ENCODE measurements around the gene GYG2.

GYG2 gene

GRCh38 chrX:2819345-2820135, 9.2 kb upstream of the GYG2 start:
- no peak for DNase-seq

GRCh38 chrX:2820136-2820771, 8.5 kb upstream of the GYG2 start:
- DNase-seq, result no peak

- DNase-seq, result no peak
These were observed 4.8 kb upstream of the GYG2 start for GRCh38 chrX:2823795-2824386.

GRCh38 chrX:2824886-2825285, 3.8 kb upstream of the GYG2 start:
- no peak for DNase-seq

GRCh38 chrX:2828959-2829411, 255 bp downstream of the GYG2 start:
- DNase-seq, result no peak

GRCh38 chrX:2829469-2830246, 928 bp downstream of the GYG2 start:
- no peak for DNase-seq

GRCh38 chrX:2831471-2832228, 2.9 kb downstream of the GYG2 start:
- no peak for DNase-seq

GRCh38 chrX:2837961-2838360, 9.2 kb downstream of the GYG2 start:
- no peak for DNase-seq

- DNase-seq, result no peak
These were observed 12.2 kb downstream of the GYG2 start for GRCh38 chrX:2840961-2841360.

GRCh38 chrX:2841537-2841936, 12.8 kb downstream of the GYG2 start:
- no peak for DNase-seq

GRCh38 chrX:2846992-2847391, 18.3 kb downstream of the GYG2 start:
- no peak for DNase-seq

GRCh38 chrX:2848871-2849301, 20.2 kb downstream of the GYG2 start:
- DNase-seq, result no peak

GRCh38 chrX:2854918-2855317, 26.2 kb downstream of the GYG2 start:
- DNase-seq, result no peak

- no peak for DNase-seq
These were observed 27.0 kb downstream of the GYG2 start for GRCh38 chrX:2855761-2856160.

GRCh38 chrX:2857566-2857965, 28.8 kb downstream of the GYG2 start:
- no peak for DNase-seq

- no peak for DNase-seq
These were observed 30.6 kb downstream of the GYG2 start for GRCh38 chrX:2859197-2859797.

- DNase-seq, result no peak
These were observed 33.7 kb downstream of the GYG2 start for GRCh38 chrX:2862404-2862803.

GRCh38 chrX:2863646-2864045, 34.9 kb downstream of the GYG2 start:
- DNase-seq, result no peak

GRCh38 chrX:2867206-2867605, 38.5 kb downstream of the GYG2 start:
- DNase-seq, result no peak

- DNase-seq, result no peak
These were observed 41.9 kb downstream of the GYG2 start for GRCh38 chrX:2870650-2871049.

- no peak for DNase-seq
These were observed 43.1 kb downstream of the GYG2 start for GRCh38 chrX:2871831-2872230.

- DNase-seq, result no peak
These were observed 44.0 kb downstream of the GYG2 start for GRCh38 chrX:2872671-2873277.

Data from CD4-positive, alpha-beta T cell treated with Interleukin-15 for 1 hour (primary cell).